Measurements from ENCODE around the gene SKP1.

DNA sequence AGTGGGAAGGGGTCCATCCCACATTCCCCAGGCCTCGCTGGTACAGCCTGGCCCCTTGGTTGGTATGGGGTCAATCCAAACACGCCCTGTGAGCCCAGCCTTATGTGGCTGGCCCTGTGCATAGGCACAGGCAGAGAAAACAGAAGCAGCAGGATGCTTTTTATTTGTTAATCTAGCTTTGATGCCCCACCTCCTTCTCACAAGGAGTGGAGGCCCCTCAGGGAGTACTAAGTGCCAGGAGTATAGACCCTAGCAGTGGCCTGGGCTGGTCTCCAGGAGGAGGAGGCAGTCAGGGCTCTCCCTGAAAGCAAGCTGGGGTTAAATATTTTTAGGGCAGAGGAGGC is 76.8 kb downstream of the SKP1 start:
- TF ChIP-seq CTCF (IDR thresholded peaks at IDR 0.05): no peak
- TF ChIP-seq POLR2A (IDR thresholded peaks at IDR 0.05): no peak
